Measurements from ENCODE around the gene SPDL1.

DNA sequence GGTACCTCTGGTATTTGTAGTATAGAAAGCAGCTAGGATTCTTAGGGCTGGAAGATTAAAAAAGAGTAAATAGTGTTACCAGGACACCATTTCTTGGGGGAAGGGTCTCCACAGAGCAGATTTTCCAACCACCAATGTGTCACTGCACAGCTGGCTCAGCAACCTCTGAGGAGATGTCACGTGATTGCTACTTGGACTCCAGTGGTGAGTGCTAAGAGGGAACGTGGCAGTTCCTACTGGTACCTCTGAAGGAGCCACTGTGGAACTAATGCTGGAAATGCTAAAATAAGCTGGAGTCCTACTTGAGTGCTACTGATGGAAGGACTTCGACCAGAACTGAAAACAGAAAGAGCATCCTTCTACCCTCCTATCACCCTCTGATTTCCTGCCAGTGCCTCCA, 36.1 kb upstream of the SPDL1 start:
- TF ChIP-seq, protein P1, sequence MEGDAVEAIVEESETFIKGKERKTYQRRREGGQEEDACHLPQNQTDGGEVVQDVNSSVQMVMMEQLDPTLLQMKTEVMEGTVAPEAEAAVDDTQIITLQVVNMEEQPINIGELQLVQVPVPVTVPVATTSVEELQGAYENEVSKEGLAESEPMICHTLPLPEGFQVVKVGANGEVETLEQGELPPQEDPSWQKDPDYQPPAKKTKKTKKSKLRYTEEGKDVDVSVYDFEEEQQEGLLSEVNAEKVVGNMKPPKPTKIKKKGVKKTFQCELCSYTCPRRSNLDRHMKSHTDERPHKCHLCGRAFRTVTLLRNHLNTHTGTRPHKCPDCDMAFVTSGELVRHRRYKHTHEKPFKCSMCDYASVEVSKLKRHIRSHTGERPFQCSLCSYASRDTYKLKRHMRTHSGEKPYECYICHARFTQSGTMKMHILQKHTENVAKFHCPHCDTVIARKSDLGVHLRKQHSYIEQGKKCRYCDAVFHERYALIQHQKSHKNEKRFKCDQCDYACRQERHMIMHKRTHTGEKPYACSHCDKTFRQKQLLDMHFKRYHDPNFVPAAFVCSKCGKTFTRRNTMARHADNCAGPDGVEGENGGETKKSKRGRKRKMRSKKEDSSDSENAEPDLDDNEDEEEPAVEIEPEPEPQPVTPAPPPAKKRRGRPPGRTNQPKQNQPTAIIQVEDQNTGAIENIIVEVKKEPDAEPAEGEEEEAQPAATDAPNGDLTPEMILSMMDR (IDR thresholded peaks at IDR 0.05): no peak
- no peak for TF ChIP-seq POLR2A (IDR thresholded peaks at IDR 0.05)

All from breast epithelium (tissue), 3 donors.